Measurements from ENCODE around the gene KLHL30. TPM values are rescaled to one million over a fixed set of nuclear protein-coding genes. Genes with fewer than 3 reads are reported as not detected.

The KLHL30 gene
- total RNA-seq, 2 donors from 2014 or later: 0.18 to 0.28 TPM

DNA sequence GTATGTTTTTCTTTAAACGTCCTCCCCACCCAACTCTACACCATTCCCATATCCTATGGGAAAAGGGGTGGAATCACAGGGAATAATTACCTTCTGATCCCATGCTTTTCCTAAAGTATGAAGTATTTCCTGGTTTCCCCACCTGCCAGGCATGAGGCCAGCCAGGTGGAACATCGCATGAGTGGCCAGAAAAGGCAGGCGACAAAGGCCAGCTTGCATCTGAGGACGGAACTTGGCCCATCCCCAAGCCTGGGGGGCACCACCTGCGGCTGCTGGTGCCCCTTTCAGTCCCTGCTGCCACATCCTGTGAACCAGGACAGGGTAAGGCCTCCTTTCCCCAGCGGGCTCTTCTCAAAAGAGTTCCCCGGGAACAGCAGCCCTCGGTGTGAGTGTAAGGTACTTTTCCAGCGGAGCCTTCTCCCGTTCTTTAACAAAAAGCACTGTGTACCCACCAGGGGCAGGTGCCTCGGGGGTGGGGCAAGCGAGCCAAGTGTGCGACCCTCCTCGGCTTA, 19.1 kb downstream of the KLHL30 start:
- peak in 1 of 2 donors; percentile 5 for DNase-seq
- intact Hi-C loops (cut with DNase I, micrococcal nuclease): no loop called here
- ATAC-seq: no peak

DNA sequence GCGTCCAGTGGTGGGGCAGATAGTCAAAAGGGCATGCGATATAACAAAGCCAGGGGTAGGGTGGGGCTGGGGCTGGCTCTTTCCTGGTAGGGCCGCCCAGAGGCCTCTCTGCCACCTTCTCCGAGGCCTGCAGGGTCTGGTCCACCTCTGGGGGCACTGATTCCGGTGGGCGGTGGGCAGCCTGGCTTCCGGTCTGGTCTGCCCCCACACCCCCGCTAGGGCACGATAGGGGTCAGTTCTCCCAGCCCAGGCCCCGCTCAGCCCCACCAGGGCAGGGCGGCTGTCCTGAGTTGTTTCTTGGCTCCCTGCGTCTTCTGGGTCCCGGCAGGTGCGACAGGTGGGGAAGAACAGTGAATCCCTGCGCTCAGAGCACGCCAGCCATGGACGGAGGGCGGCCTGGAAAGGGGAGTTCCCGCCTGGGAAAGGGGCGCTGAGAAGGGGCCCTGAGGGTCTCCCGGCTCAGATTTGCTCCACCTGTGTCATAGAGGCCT, 19.6 kb downstream of the KLHL30 start:
- no peak for DNase-seq
- peak; percentile 60 for ATAC-seq
- intact Hi-C loops (cut with DNase I, micrococcal nuclease): no loop called here

DNA sequence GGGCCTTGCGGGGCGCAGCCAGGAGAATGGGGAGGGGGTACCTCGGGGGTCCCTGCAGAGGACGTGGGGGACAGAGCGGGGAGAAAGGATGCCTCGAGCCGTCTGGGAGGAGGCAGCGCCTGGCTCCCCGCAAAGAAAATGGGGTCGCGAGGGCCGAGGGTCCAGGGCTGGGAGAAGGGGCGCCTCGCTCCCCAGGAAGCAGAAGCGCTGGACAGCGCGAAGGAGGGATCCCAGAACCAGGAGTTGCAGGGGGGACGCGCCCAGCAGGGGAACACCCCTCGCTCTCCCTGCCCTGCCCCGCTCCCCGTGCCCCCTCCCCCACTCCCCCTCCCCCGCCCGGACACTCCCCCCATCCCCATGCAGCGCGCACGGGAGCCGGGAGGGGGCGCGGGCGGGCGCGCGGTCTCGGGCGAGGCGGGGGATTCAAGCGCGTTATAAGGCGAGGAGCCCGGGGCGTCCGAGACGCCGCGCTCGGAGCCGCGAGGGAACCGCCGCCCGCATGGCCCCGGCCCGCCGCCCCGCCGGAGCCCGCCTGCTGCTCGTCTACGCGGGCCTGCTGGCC, 20.1 kb downstream of the KLHL30 start, which contains the start of gene ERFE:
TSS of gene ERFE (plus strand) at position 462 of the 562 bp plus-strand sequence. CDS start at position 500, 38 bp downstream.
- ATAC-seq (peak; percentile 71), DNase-seq (no peak)
- intact Hi-C loops (cut with DNase I, micrococcal nuclease): no loop called here

DNA sequence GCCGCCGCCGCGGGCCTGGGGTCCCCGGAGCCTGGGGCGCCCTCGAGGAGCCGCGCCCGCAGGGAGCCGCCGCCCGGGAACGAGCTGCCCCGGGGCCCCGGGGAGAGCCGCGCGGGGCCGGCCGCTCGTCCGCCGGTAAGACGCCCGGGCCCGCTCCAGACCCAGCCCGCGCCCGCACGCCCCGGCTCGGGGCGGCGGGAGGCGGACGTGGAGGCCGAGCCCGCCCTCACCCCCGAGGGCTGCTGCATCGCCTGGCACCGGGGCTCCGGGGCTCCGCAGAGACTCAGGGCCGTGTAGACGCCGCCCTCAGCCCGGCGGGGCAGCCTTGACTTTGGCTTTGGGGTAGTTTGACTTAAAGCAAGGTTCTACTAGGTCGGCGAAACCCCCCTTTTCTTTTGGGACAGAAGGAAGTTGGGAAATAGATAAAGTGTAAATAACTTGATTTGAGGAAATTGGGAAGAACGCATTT, 20.6 kb downstream of the KLHL30 start:
- intact Hi-C loops (cut with DNase I, micrococcal nuclease): no loop called here
- ATAC-seq (peak; percentile 22), DNase-seq (no peak)

DNA sequence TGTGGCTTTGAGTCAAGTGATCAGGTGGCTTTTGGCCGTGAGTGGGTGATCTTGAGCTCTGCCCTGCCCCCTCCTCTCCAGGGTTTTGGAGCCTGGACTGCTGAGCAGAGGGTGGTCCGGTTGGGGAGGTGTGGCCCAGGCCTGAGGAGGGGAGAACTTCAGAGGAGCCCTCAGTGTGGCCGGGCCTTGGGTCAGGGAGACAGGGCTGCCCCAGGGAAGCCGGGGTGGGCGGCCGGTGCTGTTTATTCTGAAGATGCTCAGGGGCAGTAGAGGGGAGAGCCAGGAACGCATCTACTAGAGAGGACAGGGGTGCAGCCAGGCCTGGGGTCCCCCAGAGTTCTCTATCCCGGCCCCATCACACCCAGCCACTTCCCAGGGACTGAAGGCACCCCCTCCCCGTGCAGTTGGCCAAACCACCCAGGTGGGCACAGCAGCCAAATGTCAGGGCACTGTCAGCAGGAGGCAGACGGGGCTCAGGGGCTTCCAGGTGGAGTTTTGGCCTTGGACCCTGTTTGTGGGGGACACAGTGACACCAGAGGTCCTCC, 21.3 kb downstream of the KLHL30 start:
- DNase-seq (peak in 1 of 2 donors; percentile 7), ATAC-seq (no peak)
- intact Hi-C loops (cut with DNase I, micrococcal nuclease): loop anchor here in 1 of 2 donors (10.0 kb wide), 1 partner anchor 105 kb away; no protein-coding TSS in a partner anchor

DNA sequence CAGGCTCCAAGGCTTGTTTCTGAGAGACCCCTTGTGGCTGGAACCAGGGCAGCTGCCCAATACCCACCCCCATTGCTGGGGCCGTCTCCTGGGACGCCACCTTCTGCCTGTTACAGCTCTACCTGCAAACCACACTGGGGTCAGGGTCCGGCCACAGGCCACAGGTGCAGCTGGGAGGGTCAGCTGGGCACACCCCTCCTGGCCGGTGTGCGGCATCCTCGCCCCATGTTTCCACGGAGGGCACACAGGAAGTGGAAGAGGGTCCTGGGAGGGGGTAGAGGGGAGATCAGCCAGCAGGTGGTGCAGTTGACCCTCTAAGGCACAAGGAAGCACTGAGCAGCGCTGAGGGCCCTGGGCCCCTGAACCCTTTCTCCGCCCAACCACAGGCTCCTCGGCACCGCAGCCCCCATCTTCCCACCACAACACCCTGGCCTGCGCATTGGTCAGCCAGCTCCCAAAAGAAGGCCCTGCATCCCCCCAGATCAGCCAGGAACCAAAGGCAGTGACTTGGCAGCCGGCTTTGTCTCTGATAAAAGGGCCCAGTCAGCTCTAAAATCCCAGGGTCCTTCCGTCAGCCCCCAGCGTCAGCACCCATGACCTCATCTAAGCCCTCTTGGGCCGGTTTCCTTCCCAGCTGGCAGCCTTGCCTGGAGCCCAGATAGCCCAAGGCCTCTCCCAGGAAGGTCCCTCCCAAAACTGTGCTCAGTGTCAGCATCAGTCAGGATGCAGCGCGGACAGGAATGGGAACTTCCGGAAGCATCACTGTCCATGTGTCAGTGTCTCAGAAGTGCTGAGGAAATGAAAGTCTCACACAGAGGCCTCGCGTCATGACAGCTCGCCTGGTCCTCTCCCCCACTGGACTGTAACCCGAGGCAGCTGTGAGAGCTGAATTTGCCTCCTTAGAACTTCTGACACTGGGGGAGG, 22.0 kb downstream of the KLHL30 start:
- DNase-seq (peak; percentile 22 to 31), ATAC-seq (peak; percentile 11)
- intact Hi-C loops (cut with DNase I, micrococcal nuclease): loop anchor here in 1 of 2 donors (10.0 kb wide), 1 partner anchor 104 kb away; no protein-coding TSS in a partner anchor

DNA sequence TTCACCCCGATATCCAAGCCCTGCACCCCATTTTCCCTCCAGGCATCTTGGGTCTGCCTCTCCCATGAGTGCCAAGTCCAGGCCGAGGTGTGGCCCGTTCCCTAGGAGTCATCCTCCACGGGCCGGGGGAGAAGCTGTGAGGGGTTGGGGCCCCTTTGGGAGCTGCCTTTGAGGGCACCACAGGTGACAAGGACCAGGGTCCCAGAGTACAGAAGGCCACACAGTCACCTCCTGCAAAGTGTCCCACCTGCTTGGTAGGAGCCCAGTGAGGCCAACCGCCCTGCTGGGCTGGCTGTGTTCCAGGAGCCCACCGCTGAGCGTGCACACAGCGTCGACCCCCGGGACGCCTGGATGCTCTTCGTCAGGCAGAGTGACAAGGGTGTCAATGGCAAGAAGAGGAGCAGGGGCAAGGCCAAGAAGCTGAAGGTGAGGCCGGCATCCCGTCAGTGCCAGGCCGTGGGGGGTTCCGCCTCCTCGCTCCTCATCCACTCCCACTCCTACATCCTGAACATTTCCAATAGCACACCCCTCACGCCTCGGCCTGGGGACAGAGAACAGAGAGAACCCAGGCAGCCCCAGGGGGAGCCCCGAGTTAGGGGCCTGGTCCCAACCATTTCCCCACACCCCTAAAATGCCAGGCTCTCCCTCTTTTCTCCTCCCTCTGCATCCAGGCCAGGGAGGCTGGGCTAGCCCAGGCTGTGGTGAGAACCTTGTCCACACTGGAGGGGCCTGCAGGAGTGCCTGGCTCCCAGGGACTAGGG, 23.0 kb downstream of the KLHL30 start:
- ATAC-seq (no peak), DNase-seq (peak; percentile 3 to 22)
- intact Hi-C loops (cut with DNase I, micrococcal nuclease): loop anchor here in 1 of 2 donors (10.0 kb wide), 1 partner anchor 103 kb away; no protein-coding TSS in a partner anchor

DNA sequence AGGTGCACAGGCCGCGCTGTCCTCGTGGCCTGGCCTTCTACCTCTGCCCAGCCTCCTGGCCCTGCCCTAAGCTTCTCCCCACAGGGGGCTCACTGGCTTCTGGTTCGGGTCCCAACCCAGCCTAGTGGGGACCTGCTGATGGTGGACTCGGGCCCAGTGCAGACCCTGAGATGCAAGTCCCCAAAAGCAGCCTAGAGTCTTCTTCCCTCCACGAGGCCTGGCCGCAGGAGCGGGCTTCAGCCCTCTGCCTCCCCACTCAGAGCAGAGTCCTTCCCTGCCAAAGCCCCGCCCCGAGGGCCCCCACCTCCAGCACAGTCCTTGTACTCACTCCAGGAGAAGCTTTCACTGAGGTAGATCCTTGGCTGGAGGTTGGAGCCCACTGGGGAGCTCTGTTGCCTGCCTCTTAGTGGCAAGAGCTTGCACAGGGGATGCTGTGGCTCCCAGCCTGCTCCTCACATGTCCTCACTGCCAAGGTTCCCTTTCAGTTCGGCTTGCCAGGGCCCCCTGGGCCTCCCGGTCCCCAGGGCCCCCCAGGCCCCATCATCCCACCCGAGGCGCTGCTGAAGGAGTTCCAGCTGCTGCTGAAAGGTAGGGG, 23.9 kb downstream of the KLHL30 start:
- intact Hi-C loops (cut with DNase I, micrococcal nuclease): loop anchor here in 1 of 2 donors (10.0 kb wide), 1 partner anchor 102 kb away; no protein-coding TSS in a partner anchor
- no peak for ATAC-seq
- DNase-seq: peak; percentile 2 to 10

DNA sequence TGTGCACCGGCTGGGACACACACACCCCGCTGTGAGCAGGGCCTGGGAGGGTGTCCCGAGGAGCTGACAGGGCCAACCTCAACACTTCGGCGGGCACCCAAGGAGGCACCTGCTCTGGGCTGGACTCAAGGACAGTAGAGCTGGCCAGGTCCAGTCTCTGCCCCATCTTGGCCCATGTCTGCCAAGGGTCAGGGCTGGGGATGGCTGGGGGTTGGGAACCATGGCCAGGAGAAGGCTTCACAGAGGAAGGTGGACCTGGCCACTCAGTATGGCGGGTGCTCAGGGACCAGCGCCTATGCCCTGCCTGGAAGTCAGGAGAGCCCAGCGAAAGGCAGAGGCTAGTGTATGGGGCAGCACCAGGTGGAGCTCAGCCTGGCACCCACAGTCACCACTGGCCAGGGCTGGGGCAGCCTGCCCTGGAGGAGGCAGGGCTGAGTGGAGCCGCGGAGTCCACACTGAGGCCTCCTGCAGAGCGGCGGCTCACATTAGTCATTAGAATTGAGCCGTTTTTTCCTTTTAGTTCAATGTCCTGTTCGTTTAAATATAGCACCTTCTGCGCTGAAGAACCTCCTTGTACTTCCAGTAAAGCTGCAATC, 24.5 kb downstream of the KLHL30 start:
- intact Hi-C loops (cut with DNase I, micrococcal nuclease): loop anchor here in 1 of 2 donors (10.0 kb wide), 1 partner anchor 102 kb away; no protein-coding TSS in a partner anchor
- peak in 1 of 2 donors; percentile 3 for DNase-seq
- ATAC-seq: no peak

DNA sequence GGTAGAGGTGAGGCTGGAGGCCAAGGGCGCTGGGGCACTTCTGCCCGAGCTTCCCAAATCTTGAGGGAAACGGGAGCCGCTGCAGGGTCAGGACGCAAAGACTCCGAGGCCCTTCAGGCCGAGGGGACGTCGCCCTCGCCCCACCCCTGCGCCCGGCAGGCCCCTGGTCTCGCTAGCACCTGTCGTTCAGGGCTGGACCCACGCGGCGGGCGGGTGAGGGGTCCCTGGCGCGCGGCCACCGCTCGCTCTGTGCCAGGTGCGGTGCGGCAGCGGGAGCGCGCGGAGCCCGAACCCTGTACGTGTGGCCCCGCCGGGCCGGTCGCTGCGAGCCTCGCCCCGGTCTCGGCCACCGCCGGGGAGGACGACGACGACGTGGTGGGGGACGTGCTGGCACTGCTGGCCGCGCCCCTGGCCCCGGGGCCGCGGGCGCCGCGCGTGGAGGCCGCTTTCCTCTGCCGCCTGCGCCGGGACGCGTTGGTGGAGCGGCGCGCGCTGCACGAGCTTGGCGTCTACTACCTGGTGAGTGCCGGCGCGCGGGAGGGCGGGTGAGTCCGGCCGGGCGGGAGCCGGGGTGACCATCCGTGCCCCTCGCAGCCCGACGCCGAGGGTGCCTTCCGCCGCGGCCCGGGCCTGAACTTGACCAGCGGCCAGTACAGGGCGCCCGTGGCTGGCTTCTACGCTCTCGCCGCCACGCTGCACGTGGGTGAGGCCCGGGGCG, 25.2 kb downstream of the KLHL30 start:
- ATAC-seq (no peak), DNase-seq (peak in 1 of 2 donors; percentile 10)
- intact Hi-C loops (cut with DNase I, micrococcal nuclease): loop anchor here in 1 of 2 donors (10.0 kb wide), 1 partner anchor 101 kb away; no protein-coding TSS in a partner anchor

DNA sequence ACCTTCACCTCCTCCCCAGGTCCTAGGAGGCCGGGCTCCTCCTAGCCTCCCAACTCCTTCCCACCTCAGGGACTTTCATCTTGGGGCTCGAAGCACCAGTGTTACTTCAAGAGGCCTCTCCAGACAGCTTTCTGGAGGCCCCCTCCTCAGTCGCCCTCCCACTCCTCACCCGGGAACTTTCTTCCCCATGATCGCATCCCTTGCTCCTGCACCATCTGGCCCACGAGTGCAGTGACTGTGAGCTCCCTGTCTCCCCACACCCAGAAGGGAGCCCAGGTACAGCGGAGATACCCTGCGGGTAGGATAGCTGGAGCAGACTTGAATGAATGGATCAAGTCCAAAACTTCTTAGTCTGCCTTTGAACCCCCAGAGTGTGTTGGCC, 26.4 kb downstream of the KLHL30 start:
- ATAC-seq (no peak), DNase-seq (no peak)
- intact Hi-C loops (cut with DNase I, micrococcal nuclease): loop anchor here in 1 of 2 donors (10.0 kb wide), 1 partner anchor 100 kb away; no protein-coding TSS in a partner anchor

DNA sequence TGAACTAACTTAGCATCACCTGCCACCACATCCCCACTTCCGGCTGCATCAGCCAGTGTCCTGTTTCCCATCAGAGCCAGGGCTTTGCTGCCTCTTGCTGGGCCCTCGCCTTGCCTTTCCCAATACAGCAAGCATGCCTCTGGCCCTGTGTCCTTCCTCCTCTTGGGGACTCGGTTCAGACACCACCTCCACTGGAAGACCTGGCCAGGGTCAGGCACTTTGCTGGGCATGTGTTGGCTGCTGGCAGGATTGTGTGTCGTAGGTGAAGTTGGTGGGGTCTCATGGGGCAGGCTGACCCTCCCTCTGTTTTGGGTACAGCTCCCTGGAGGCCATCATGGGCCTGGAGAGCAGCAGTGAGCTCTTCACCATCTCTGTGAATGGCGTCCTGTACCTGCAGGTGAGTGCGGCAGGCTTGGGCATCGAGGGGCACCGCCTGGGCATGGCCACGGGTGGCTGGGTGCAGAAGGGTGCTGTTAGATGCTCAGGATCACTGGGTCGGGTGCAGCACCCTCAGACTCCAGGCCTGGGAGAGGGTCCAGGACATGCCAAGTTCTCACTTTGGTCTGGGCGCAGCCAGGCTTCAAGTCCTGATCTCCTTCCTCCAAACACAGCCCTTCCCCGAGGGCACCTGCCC, 26.9 kb downstream of the KLHL30 start:
- intact Hi-C loops (cut with DNase I, micrococcal nuclease): loop anchor here in 1 of 2 donors (10.0 kb wide), 1 partner anchor 99 kb away; no protein-coding TSS in a partner anchor
- DNase-seq: no peak
- no peak for ATAC-seq

DNA sequence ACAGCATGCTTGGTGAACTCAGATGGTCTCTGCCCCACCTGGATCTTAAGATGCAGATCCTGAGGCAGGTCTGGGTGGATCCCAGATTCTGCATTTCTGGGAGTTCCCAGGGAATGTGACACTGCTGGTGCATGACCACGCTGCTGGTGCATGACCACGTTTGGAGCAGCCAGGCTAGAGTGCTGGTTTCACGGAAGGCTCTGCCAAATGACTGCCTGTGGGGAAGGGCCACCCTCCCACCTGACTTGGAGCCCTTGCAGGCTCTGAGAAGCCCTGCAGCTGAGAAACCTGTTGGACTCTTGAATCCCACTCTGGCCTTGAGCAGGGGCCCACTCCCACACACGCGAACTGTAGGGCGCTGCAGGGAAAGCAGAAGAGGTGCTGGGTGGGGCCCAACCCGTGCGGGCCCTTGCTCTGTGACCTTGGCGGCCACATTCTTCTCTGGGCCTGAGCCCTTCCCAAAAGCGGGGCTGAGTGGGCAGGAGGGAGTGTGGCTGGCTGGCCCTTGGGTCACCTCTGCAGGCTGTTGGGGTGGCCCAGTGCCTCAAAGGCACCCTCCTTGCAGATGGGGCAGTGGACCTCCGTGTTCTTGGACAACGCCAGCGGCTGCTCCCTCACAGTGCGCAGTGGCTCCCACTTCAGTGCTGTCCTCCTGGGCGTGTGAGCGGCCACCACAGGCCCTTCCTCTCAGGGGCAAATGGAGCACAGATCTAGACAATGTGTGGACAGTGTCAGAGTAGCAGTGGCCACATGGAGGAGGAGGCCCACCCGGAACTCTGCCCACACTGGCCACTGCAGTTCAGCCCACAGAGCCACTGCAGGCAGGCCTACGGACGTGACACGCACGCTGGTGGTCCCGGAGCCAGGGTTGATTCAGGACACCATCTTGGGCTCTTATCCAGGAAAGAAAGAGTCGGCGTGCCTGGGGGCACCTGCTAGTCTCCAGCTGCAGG, 28.2 kb downstream of the KLHL30 start:
- ATAC-seq (no peak), DNase-seq (no peak)
- intact Hi-C loops (cut with DNase I, micrococcal nuclease): loop anchor here in 1 of 2 donors (10.0 kb wide), 1 partner anchor 98 kb away; no protein-coding TSS in a partner anchor

DNA sequence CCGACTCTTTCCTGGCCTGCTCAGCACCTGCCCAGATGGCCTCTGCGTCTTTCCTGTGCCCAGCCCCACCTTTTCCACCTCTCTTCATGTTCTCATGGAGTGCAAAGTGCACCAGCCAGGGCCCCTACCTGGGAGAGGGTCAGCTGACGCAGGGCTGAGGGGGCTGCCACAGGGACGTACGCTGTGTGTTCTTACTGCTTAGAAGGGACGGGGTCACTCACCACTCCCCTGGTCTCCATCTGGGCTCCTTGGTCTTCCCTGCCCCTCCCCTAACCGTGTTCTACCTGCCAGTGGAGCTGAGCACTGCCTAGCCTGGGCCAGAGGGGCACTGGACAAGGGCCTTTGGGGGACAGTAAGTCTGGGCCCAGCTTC, 28.9 kb downstream of the KLHL30 start:
- ATAC-seq: peak; percentile 7
- no peak for DNase-seq
- intact Hi-C loops (cut with DNase I, micrococcal nuclease): loop anchor here in 1 of 2 donors (10.0 kb wide), 1 partner anchor 97 kb away; no protein-coding TSS in a partner anchor

DNA sequence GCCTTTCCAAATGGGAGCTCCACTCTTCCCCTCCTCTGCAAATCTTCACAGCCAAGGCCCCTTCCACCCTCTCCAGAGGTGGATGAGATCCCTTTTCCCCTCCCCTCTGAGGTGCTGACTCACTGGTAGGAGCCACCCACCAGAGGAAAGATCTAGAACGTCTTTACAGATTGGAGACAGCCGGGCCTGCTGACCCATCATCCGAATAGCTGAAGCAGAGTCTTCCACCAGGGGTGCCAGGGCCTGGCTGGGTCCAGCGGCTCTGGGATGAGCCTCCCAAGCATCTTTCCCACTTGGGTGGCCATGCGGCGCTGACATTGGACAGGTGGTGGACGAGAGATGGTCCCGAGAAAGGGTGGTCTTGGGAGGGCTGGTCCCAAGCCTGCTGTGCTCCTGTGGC, 29.3 kb downstream of the KLHL30 start:
- no peak for ATAC-seq
- DNase-seq: no peak
- intact Hi-C loops (cut with DNase I, micrococcal nuclease): loop anchor here in 1 of 2 donors (10.0 kb wide), 1 partner anchor 97 kb away; no protein-coding TSS in a partner anchor
